OCI-LY3 (cell line): Measurements from ENCODE around the gene XPO6.

ENCODE experiments used
- H2AFZ ChIP-seq: fragments of 200-600, 300-600 bp; shearing (Covaris generic); 2 replicates; pipeline ENCODE4 v1.6.0; 2014; ENCODE audit warnings: antibody characterized with exemption, low read depth, low read length
- H3K27ac ChIP-seq: fragments of 200-600, 300-600 bp; sonication (generic); 2 replicates; pipeline ENCODE4 v1.5.1; 2014; ENCODE audit warnings: mild to moderate bottlenecking, low read length, moderate library complexity, mixed read lengths
- H3K27me3 ChIP-seq: fragments of 200-600, 300-600 bp; sonication (generic); 2 replicates; pipeline ENCODE4 v1.6.1; 2014; ENCODE audit warnings: low read depth, low read length, mixed read lengths
- H3K36me3 ChIP-seq: fragments of 200-600, 300-600 bp; sonication (generic); replicated peaks from 2 replicates; pipeline ENCODE3; 2014; ENCODE audit warnings: low read depth, low read length, mixed read lengths
- H3K4me1 ChIP-seq: fragments of 300-600, 200-600 bp; sonication (generic); 2 replicates; pipeline ENCODE4 v1.6.1; 2014; ENCODE audit warnings: low read length, mixed read lengths
- H3K4me2 ChIP-seq: fragments of 200-600, 300-600 bp; sonication (generic); 2 replicates; pipeline ENCODE4 v1.6.1; 2014; ENCODE audit warnings: low read length, mixed read lengths
- H3K4me3 ChIP-seq: fragments of 300-600, 200-600 bp; sonication (generic); 2 replicates; pipeline ENCODE4 v1.5.1; 2014; ENCODE audit warnings: antibody characterized with exemption, mild to moderate bottlenecking, low read length, moderate library complexity
- H3K79me2 ChIP-seq: fragments of 300-600, 200-600 bp; shearing (Covaris generic); 2 replicates; pipeline ENCODE4 v1.6.1; 2014; ENCODE audit warnings: mild to moderate bottlenecking, low read length, mixed read lengths
- H3K9ac ChIP-seq: fragments of 300-600, 200-600 bp; shearing (Covaris generic); 2 replicates; pipeline ENCODE4 v1.6.0; 2014; ENCODE audit warnings: mild to moderate bottlenecking, low read length, moderate library complexity
- H3K9me3 ChIP-seq: fragments of 200-600, 300-600 bp; shearing (Covaris generic); 2 replicates; pipeline ENCODE4 v1.6.1; 2014; ENCODE audit warnings: low read length, mixed read lengths; ENCODE audit not compliant: insufficient read depth
- H4K20me1 ChIP-seq: fragments of 200-600, 300-600 bp; sonication (generic); 2 replicates; pipeline ENCODE4 v1.6.1; 2016; ENCODE audit warnings: low read length, mixed read lengths; ENCODE audit not compliant: insufficient read depth
- CTCF ChIP-seq: fragments of 200-600, 300-600 bp; sonication (generic); IDR thresholded peaks from 2 replicates; pipeline ENCODE4 v1.5.1; 2014; ENCODE audit warnings: antibody characterized with exemption, low read length, low read depth
- EZH2phosphoT487 ChIP-seq: fragments of 200-600 bp; shearing (Covaris generic); IDR thresholded peaks from 2 replicates; pipeline ENCODE4 v1.6.1; 2018; ENCODE audit warnings: antibody characterized with exemption, mixed run types, low read depth

Gene XPO6

GRCh38 chr16:28081391-28081968 is 130.3 kb downstream of the XPO6 start:
- Histone ChIP-seq H3K27ac (no peak overlapping the region), H3K36me3 (no peaks in the 10 kb centered on the region), H3K9ac (no peak overlapping the region), H3K4me2 (no peak overlapping the region), H3K9me3 (no peaks in the 10 kb centered on the region), H3K27me3 (no peaks in the 10 kb centered on the region), H3K4me1 (no peaks in the 10 kb centered on the region), H3K4me3 (no peak overlapping the region), H2AFZ (no peak overlapping the region), H4K20me1 (no peaks in the 10 kb centered on the region), H3K79me2 (no peaks in the 10 kb centered on the region)
- no peak for TF ChIP-seq EZH2phosphoT487
- no peak for TF ChIP-seq CTCF

- Histone ChIP-seq H3K27me3 (no peaks in the 10 kb centered on the region), H3K79me2 (no peaks in the 10 kb centered on the region), H3K9me3 (no peaks in the 10 kb centered on the region), H3K4me2 (no peak overlapping the region), H4K20me1 (no peaks in the 10 kb centered on the region), H3K36me3 (no peaks in the 10 kb centered on the region), H3K27ac (no peak overlapping the region), H2AFZ (no peak overlapping the region), H3K4me3 (no peak overlapping the region), H3K4me1 (no peaks in the 10 kb centered on the region), H3K9ac (no peak overlapping the region)
- no peak for TF ChIP-seq CTCF
- no peak for TF ChIP-seq EZH2phosphoT487
These were observed 133.5 kb downstream of the XPO6 start for GRCh38 chr16:28078261-28078660.

- H3K4me1 ChIP-seq: no peaks in the 10 kb centered on the region
- H3K27ac ChIP-seq: no peak overlapping the region
- no peak overlapping the region for H3K9ac ChIP-seq
These were observed 137.9 kb downstream of the XPO6 start for GRCh38 chr16:28073836-28074235.

GRCh38 chr16:28072087-28072486 is 139.7 kb downstream of the XPO6 start:
- TF ChIP-seq CTCF: no peak
- TF ChIP-seq EZH2phosphoT487: no peak
- Histone ChIP-seq H3K27me3 (peaks cover 8% of the 10 kb centered on the region), H3K4me2 (no peak overlapping the region), H3K9ac (no peak overlapping the region), H3K27ac (no peak overlapping the region), H4K20me1 (no peaks in the 10 kb centered on the region), H3K79me2 (no peaks in the 10 kb centered on the region), H2AFZ (no peak overlapping the region), H3K4me1 (no peaks in the 10 kb centered on the region), H3K4me3 (no peak overlapping the region), H3K9me3 (no peaks in the 10 kb centered on the region), H3K36me3 (no peaks in the 10 kb centered on the region)

More at GRCh38 chr16:28073836-28074235, 137.9 kb downstream of the XPO6 start:
- H2AFZ ChIP-seq: no peak overlapping the region
- H3K27me3 ChIP-seq: peaks cover 8% of the 10 kb centered on the region
- H3K79me2 ChIP-seq: no peaks in the 10 kb centered on the region
- no peak overlapping the region for H3K4me3 ChIP-seq
- H3K9me3 ChIP-seq: no peaks in the 10 kb centered on the region
- no peaks in the 10 kb centered on the region for H3K36me3 ChIP-seq
- H3K4me2 ChIP-seq: no peak overlapping the region
- TF ChIP-seq EZH2phosphoT487 (no peak), CTCF (no peak)
- H4K20me1 ChIP-seq: no peaks in the 10 kb centered on the region
